ENCODE results near the gene TBC1D16. TPM values are rescaled to one million over a fixed set of nuclear protein-coding genes. Genes with fewer than 3 reads are reported as not detected.

Gene TBC1D16
- total RNA-seq, 4 donors from 2014 or later = 9.1 to 28.0 (median 22.3) TPM

GRCh38 chr17:79977708-79978547 lies 57.7 kb downstream of the TBC1D16 start:
- 81 to 83% methylated on average over 32 to 47 of the region's 47 CpGs for WGBS, 2 donors
- TF ChIP-seq, protein P1, sequence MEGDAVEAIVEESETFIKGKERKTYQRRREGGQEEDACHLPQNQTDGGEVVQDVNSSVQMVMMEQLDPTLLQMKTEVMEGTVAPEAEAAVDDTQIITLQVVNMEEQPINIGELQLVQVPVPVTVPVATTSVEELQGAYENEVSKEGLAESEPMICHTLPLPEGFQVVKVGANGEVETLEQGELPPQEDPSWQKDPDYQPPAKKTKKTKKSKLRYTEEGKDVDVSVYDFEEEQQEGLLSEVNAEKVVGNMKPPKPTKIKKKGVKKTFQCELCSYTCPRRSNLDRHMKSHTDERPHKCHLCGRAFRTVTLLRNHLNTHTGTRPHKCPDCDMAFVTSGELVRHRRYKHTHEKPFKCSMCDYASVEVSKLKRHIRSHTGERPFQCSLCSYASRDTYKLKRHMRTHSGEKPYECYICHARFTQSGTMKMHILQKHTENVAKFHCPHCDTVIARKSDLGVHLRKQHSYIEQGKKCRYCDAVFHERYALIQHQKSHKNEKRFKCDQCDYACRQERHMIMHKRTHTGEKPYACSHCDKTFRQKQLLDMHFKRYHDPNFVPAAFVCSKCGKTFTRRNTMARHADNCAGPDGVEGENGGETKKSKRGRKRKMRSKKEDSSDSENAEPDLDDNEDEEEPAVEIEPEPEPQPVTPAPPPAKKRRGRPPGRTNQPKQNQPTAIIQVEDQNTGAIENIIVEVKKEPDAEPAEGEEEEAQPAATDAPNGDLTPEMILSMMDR (IDR thresholded peaks at IDR 0.05) = no peak
- no peak for TF ChIP-seq POLR2A (IDR thresholded peaks at IDR 0.05)
- DNase-seq (ENCODE audit: low spot score in 2 of 2) = peak in 1 of 2 donors; percentile 85
- H3K4me3 ChIP-seq (ENCODE audit: low read depth, poor library complexity, severe bottlenecking) = no peak overlapping the region
- intact Hi-C loops (cut with DNase I; ENCODE audit: low total_unique reads) = no loop called here

GRCh38 chr17:79977161-79977631 lies 58.5 kb downstream of the TBC1D16 start:
- WGBS, 2 donors = 87 to 93% methylated on average over 18 of the region's 18 CpGs
- peak in 1 of 2 donors; percentile 73 for DNase-seq (ENCODE audit: low spot score in 2 of 2)

GRCh38 chr17:79976451-79976850 lies 59.2 kb downstream of the TBC1D16 start:
- DNase-seq (ENCODE audit: low spot score in 2 of 2) = peak in 1 of 2 donors; percentile 52
- intact Hi-C loops (cut with DNase I; ENCODE audit: low total_unique reads) = no loop called here
- WGBS, 2 donors = 90 to 92% methylated on average over 14 of the region's 14 CpGs
- TF ChIP-seq POLR2A (IDR thresholded peaks at IDR 0.05) = no peak
- TF ChIP-seq, protein P1 (IDR thresholded peaks at IDR 0.05) = no peak
- no peak overlapping the region for H3K4me3 ChIP-seq (ENCODE audit: low read depth, poor library complexity, severe bottlenecking)

More at GRCh38 chr17:79977161-79977631, 58.5 kb downstream of the TBC1D16 start:
- TF ChIP-seq, protein P1 (IDR thresholded peaks at IDR 0.05) = no peak
- TF ChIP-seq POLR2A (IDR thresholded peaks at IDR 0.05) = no peak
- no peak overlapping the region for H3K4me3 ChIP-seq (ENCODE audit: low read depth, poor library complexity, severe bottlenecking)
- intact Hi-C loops (cut with DNase I; ENCODE audit: low total_unique reads) = no loop called here

GRCh38 chr17:79975498-79976134 lies 60.1 kb downstream of the TBC1D16 start:
- DNase-seq (ENCODE audit: low spot score in 2 of 2) = peak in 1 of 2 donors; percentile 68
- H3K4me3 ChIP-seq (ENCODE audit: low read depth, poor library complexity, severe bottlenecking) = no peak overlapping the region
- intact Hi-C loops (cut with DNase I; ENCODE audit: low total_unique reads) = no loop called here
- TF ChIP-seq POLR2A (IDR thresholded peaks at IDR 0.05) = no peak
- TF ChIP-seq, protein P1 (IDR thresholded peaks at IDR 0.05) = no peak
- 91 to 93% methylated on average over 14 to 16 of the region's 20 CpGs for WGBS, 2 donors

GRCh38 chr17:79974566-79975497 lies 60.8 kb downstream of the TBC1D16 start:
- TF ChIP-seq POLR2A (IDR thresholded peaks at IDR 0.05) = no peak
- TF ChIP-seq, protein P1 (IDR thresholded peaks at IDR 0.05) = no peak
- WGBS, 2 donors = 88% methylated on average over 23 of the region's 23 CpGs
- peak in 1 of 2 donors; percentile 81 for DNase-seq (ENCODE audit: low spot score in 2 of 2)
- no peak overlapping the region for H3K4me3 ChIP-seq (ENCODE audit: low read depth, poor library complexity, severe bottlenecking)
- intact Hi-C loops (cut with DNase I; ENCODE audit: low total_unique reads) = no loop called here

Measured in lower leg skin (tissue), 4 donors.